Kidney epithelial cell (primary cell): Measurements from ENCODE around the gene COL27A1. TPM values are rescaled to one million over a fixed set of nuclear protein-coding genes. Genes with fewer than 3 reads are reported as not detected.
A peak's percentile ranks its signal among the peaks of the same experiment; 100 is the strongest.

Experiments used
- DNase-seq: peaks from one replicate; pipeline ENCODE4 v3.0.0-alpha.2; 2010; ENCODE audit warnings: low read depth
- H3K27me3 ChIP-seq: 2 replicates; pipeline ENCODE4 v1.6.0; 2011; ENCODE audit warnings: low read length; ENCODE audit not compliant: control insufficient read depth, insufficient read depth
- H3K36me3 ChIP-seq: 2 replicates; pipeline ENCODE4 v1.5.1; 2011; ENCODE audit warnings: low read length; ENCODE audit not compliant: control insufficient read depth, insufficient read depth
- H3K4me3 ChIP-seq: 2 replicates; pipeline ENCODE4 v1.5.1; 2011; ENCODE audit warnings: low read depth, mild to moderate bottlenecking, control low read depth, low read length
- CTCF ChIP-seq: IDR thresholded peaks from 2 replicates; pipeline ENCODE4 v1.5.1; 2011; ENCODE audit warnings: mild to moderate bottlenecking, moderate library complexity, low read length, control low read depth, inconsistent platforms; ENCODE audit not compliant: insufficient read depth, poor library complexity, severe bottlenecking
- total RNA-seq: library from RNA; depleted of rRNA; stranded (reverse); fragments of >200 nt; gene quantifications from 2 replicates; pipeline ENCODE4 v1.2.3, GENCODE V29; 2015

Gene COL27A1
- total RNA-seq, 1 donor from 2014 or later: 8.4 TPM

GRCh38 chr9:114238472-114238871 is 83.1 kb downstream of the COL27A1 start:
- no peaks in the 10 kb centered on the region for H3K36me3 ChIP-seq
- no peak for TF ChIP-seq CTCF
- H3K27me3 ChIP-seq: no peaks in the 10 kb centered on the region
- no peak for DNase-seq
- H3K4me3 ChIP-seq: no peak overlapping the region

DNA sequence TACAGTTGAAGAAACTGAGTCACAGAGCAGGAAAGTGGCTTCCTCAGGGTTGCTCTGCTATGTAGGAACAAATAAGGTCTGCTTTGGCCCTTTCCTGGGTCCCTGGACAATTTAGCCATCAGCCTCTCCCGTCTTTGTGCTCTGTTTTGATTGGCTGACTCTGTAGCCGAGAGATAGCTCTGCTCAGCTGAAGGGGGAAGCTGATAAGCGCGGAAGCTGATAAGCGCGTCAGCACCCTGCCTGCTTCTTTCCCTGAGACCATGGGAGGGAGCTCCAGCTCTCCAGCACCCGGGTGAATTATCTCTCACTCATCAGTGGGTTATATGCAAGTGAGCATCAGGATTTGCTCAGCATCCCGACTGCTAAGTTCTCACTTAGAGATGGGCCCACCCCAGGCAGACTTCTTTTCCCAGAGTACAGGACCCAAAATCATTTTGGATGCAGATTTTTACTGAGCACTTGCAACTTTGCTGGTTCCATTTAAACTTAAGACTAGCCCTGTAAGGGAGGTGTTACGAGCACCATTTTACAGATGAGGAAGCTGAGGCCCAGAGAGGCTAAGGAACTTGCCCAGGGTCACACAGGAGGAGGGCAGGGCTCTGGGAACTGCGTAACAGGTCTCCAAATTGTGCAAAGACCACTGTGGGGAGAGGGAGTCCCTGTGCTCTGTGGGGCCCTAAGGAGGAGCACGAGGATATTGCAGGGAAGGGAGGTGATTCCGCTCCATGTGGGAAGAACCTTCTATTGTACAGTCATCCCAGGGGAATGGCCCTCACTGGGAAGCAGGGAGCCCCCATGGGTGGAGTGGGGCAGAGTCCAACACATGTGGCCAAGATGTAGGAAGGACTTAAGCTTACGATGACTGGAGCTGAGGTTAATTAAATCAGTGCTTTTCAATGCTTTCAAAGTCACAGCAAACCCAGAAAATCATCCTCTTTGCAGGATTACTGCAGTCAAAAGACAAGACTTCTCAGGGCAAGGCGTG is 83.8 kb downstream of the COL27A1 start:
- Histone ChIP-seq H3K36me3 (no peaks in the 10 kb centered on the region), H3K27me3 (no peaks in the 10 kb centered on the region), H3K4me3 (no peak overlapping the region)
- peak; percentile 31 for TF ChIP-seq CTCF
- no peak for DNase-seq

- Histone ChIP-seq H3K36me3 (no peaks in the 10 kb centered on the region), H3K4me3 (no peak overlapping the region), H3K27me3 (no peaks in the 10 kb centered on the region)
- no peak for TF ChIP-seq CTCF
- DNase-seq: no peak
Measured at GRCh38 chr9:114240216-114240615, 84.9 kb downstream of the COL27A1 start.

- Histone ChIP-seq H3K36me3 (no peaks in the 10 kb centered on the region), H3K27me3 (no peaks in the 10 kb centered on the region), H3K4me3 (no peak overlapping the region)
- TF ChIP-seq CTCF: no peak
- DNase-seq: no peak
Measured at GRCh38 chr9:114240647-114241558, 85.6 kb downstream of the COL27A1 start.

DNA sequence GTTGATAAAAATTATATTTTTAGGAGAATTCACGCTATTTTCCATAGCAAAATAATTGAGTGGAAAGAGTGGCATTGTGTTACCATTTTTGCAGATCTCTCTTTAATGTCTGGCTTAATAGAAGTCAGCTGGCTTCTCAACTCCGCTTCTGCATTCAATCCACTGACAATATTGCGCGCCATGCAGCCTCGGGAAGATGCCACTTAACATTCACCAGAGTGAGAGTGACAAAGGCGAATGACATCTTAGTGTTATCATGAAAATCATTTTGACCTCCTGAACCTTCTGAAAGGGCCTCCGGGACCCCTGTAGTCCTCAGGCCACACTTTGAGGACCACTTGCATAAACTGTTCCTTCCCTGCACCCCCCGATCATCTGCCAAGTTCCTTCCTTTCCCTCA is 87.5 kb downstream of the COL27A1 start:
- DNase-seq: no peak
- Histone ChIP-seq H3K36me3 (no peaks in the 10 kb centered on the region), H3K27me3 (no peaks in the 10 kb centered on the region), H3K4me3 (no peak overlapping the region)
- TF ChIP-seq CTCF: no peak
